HG03521 (cell line): ENCODE results near the gene PPM1L.

Source experiments
- ATAC-seq: cut with Tn5 transposase; IDR thresholded peaks from one replicate; pipeline ENCODE4 v1.9.1; 2021; ENCODE audit warnings: mild to moderate bottlenecking, moderate library complexity; ENCODE audit not compliant: unreplicated experiment

The PPM1L gene

GRCh38 chr3:160806686-160807085, 50.7 kb downstream of the PPM1L start:
- ATAC-seq = no peak

DNA sequence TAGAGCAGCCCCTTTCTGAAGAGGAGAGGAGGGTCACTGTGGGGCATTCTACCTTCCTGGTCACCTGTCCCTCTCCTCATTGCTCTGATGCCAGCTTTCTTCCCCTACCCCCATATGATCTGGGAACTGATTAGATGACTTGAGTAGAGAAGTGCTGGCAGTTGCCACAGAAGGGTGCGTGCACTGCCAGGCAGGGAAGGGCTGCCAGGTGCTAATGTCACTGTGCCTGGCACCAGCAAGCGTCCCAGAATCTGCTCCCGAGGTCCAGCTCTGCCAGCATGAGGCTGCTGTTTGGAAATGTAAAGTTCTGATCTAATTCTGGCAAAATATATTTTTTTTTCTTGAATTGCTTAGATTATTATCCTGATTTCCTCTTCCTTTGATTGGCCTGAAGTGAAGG, 52.8 kb downstream of the PPM1L start:
- no peak for ATAC-seq

DNA sequence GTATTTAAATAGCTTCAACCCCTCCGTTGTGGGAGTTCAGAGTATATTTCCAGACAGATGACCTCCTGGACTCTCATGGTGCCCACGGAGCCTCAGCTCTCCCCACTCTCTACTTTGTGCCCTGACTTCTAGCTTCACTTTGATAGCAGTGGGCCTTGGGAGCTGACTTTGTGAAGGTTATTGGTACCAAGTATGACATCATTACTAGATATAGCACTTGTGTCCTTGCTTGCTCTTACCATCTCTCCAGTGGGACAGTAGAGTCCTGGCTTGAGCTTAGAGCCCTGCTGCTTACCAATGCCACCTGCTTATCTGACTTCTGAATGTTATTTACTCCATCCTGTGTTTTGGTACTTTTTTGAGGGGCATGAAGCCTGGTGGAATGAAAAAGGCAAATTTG, 53.4 kb downstream of the PPM1L start:
- no peak for ATAC-seq

GRCh38 chr3:160810362-160811236, 54.6 kb downstream of the PPM1L start:
- ATAC-seq = no peak

GRCh38 chr3:160811237-160811548, 55.2 kb downstream of the PPM1L start:
- no peak for ATAC-seq

GRCh38 chr3:160812304-160812703, 56.3 kb downstream of the PPM1L start:
- ATAC-seq = no peak

GRCh38 chr3:160815280-160815679, 59.2 kb downstream of the PPM1L start:
- ATAC-seq = no peak

- no peak for ATAC-seq
Measured at GRCh38 chr3:160820022-160820421, 64.0 kb downstream of the PPM1L start.

- no peak for ATAC-seq
Measured at GRCh38 chr3:160820430-160820829, 64.4 kb downstream of the PPM1L start.

- ATAC-seq = no peak
Measured at GRCh38 chr3:160822936-160823335, 66.9 kb downstream of the PPM1L start.

- no peak for ATAC-seq
Measured at GRCh38 chr3:160825311-160825800, 69.3 kb downstream of the PPM1L start.

- ATAC-seq = no peak
Measured at GRCh38 chr3:160826408-160826807, 70.4 kb downstream of the PPM1L start.

DNA sequence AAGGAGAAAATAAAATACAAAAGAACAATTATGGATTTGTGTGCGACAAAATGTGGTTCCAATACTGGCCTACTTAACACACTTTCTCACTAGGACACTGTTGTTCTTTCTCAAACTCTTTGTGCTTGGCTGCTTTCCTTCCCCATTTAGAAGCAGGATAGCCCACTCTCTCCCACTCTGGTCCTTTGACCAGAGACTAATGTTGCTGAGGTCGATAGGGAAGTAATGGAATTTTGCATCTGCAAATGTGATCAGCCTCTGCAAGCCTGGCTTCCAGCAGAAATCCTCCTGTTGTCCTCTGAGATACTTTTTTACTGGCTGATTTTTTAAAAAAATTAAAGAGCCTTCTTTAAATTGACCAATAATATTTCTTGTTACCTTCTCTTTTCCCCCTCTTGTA, 71.0 kb downstream of the PPM1L start:
- no peak for ATAC-seq

GRCh38 chr3:160827516-160827915, 71.5 kb downstream of the PPM1L start:
- ATAC-seq = no peak

- no peak for ATAC-seq
Measured at GRCh38 chr3:160828880-160829279, 72.8 kb downstream of the PPM1L start.

DNA sequence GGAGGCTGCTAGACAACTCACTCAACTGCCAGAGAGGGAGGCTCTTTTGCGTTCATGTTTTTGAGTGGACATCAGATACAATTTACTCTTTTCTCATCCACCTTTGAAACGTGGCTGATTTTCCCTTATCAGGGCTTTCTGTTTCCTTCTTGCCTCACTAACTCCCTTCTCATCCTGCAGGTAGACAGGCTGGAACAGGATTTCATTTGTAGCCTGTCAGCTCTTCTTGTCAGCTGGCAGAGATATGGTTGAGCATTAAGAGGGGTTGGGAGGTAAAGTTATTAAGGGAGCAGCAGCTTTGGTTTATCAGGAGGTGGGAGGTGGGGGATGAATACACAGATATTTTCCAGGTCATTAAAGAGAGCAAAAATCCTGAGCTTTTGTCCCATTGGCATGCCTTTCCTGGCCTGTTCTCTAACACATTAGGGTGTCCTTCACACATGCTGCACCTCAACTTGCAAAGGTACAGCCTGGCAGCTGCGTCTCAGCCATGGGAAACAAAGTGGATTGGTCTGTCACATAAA, 73.5 kb downstream of the PPM1L start:
- ATAC-seq = no peak

- ATAC-seq = no peak
Measured at GRCh38 chr3:160830796-160831195, 74.8 kb downstream of the PPM1L start.

DNA sequence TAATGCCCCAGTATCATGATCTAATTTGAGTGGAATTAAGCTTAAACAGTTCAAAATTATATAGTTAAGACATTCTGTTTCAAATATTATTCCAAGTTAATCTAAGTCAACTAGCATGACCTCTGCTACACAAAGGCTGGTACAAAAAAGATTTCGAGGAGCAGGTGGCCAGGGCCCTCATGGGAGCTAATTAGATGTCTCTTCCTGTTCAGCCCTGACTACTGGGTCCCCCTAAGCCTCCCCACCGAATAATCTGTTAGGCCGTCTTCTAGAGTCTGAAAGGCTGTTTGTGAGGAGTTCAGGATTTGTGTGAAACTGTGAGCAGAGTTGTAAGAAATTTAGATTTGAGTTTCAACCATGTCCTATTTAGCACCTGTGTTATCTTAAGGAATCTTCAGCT, 75.4 kb downstream of the PPM1L start:
- no peak for ATAC-seq

GRCh38 chr3:160837394-160837980, 81.5 kb downstream of the PPM1L start:
- ATAC-seq = no peak

DNA sequence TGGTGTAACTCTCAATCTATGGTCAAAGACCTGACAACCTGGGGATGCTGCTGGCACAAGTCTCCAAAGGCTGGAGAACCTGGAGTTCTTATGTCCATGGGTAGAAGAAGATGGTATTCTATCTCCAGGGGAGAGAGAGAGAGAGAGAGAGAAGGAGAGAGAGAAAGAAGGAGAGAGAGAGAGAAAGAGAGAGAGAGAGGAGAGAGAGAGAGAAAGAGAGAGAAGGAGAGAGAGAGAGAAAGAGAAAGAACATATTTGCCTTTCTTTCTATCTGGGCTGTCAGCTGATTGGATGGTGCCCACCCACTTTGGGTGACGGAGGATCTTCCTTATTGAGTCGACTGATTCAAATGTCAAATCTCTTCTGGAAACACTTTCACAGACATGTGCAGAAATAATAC, 84.6 kb downstream of the PPM1L start:
- ATAC-seq = no peak

- ATAC-seq = no peak
Measured at GRCh38 chr3:160841455-160841854, 85.4 kb downstream of the PPM1L start.
